Stimulated activated CD4-positive, alpha-beta T cell treated with anti-CD3 and anti-CD28 coated beads, Interleukin-12 subunit alpha, Interleukin-12 subunit beta, amount 100 ng/mL, for 24 hours (primary cell): Measurements from ENCODE around the gene JDP2.

ENCODE experiments used
- DNase-seq, 2 experiments: peaks; one replicate each; pipeline ENCODE4 v3.0.0-alpha.2; 2020; ENCODE audit warnings: low read depth in 2 of 2

Gene JDP2

GRCh38 chr14:75482366-75482765 is 54.5 kb downstream of the JDP2 start:
- DNase-seq = no peak

- DNase-seq = no peak
Measured at GRCh38 chr14:75484711-75485429, 57.0 kb downstream of the JDP2 start.

GRCh38 chr14:75486318-75486717 is 58.5 kb downstream of the JDP2 start:
- DNase-seq = no peak

- DNase-seq = no peak
Measured at GRCh38 chr14:75487155-75487671, 59.4 kb downstream of the JDP2 start.

- DNase-seq = no peak
Measured at GRCh38 chr14:75489480-75489837, 61.6 kb downstream of the JDP2 start.

- no peak for DNase-seq
Measured at GRCh38 chr14:75491376-75491978, 63.7 kb downstream of the JDP2 start.

GRCh38 chr14:75492832-75493591 is 65.2 kb downstream of the JDP2 start:
- no peak for DNase-seq

GRCh38 chr14:75493592-75494087 is 65.8 kb downstream of the JDP2 start:
- DNase-seq = no peak

GRCh38 chr14:75494896-75495295 is 67.1 kb downstream of the JDP2 start:
- DNase-seq = no peak

GRCh38 chr14:75495399-75495798 is 67.6 kb downstream of the JDP2 start:
- DNase-seq = no peak

- no peak for DNase-seq
Measured at GRCh38 chr14:75495882-75496281, 68.1 kb downstream of the JDP2 start.

- DNase-seq = no peak
Measured at GRCh38 chr14:75496755-75497154, 68.9 kb downstream of the JDP2 start.

GRCh38 chr14:75497191-75497590 is 69.4 kb downstream of the JDP2 start:
- DNase-seq = no peak

GRCh38 chr14:75497701-75498100 is 69.9 kb downstream of the JDP2 start:
- DNase-seq = no peak

GRCh38 chr14:75499084-75499875 is 71.5 kb downstream of the JDP2 start:
- DNase-seq = no peak

- DNase-seq = no peak
Measured at GRCh38 chr14:75501080-75501479, 73.3 kb downstream of the JDP2 start.

- DNase-seq = no peak
Measured at GRCh38 chr14:75504411-75504810, 76.6 kb downstream of the JDP2 start.

GRCh38 chr14:75506930-75507329 is 79.1 kb downstream of the JDP2 start:
- no peak for DNase-seq

GRCh38 chr14:75510547-75510946 is 82.7 kb downstream of the JDP2 start:
- no peak for DNase-seq

- no peak for DNase-seq
Measured at GRCh38 chr14:75511201-75511600, 83.4 kb downstream of the JDP2 start.

GRCh38 chr14:75513911-75514672 is 86.3 kb downstream of the JDP2 start:
- no peak for DNase-seq
